Measurements from ENCODE around the gene SUMO3. TPM values are rescaled to one million over a fixed set of nuclear protein-coding genes. Genes with fewer than 3 reads are reported as not detected.

SUMO3 gene
- total and polyA plus RNA-seq, 2 of the 13 experiments (the other 11 are each of a cell fraction or from before 2014, with no cell fraction given): 51.4 to 92.4 TPM

DNA sequence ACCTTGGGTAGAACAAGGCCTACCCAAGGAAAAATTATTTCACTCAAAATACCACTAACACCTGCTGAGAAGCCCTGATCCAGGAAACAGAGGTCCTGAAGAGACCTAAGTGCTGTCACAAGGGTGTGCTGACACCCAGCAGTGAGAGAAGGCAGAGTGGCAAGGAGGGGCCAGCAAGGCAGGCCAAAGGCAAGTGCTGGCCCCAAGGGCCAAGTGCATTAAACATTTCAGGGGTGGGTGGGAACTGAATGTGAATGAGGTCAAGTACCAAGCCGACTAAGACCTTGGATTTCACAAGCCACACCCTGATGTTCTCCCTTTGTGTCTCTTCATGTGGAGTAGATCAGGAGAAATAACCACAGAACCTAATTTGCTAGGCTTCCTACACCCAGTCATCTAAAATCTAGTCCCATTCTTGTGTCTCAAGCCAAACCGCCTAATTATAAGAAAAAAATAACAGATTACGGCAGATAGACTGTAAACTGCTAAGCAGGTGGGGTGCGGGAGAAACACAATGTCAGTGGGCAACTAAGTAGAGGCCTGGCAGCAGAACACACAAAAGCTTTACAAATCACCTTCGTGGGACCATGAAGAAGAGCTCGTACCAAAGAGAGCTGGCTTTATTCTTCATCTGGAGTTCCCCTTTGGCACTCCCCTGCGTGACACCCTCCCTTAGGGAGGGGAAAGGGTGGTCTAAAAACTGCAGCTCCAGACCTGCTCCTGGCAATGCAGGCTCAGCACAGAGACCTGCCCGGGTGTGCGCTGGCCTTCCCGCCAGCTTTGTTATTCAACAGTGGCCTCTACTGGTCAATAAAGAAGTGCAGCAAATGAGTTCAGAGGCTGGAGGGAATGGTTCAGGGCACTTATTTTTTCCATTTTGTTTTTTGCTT is 24.9 kb downstream of the SUMO3 start (continued):
- TF ChIP-seq, protein P1, sequence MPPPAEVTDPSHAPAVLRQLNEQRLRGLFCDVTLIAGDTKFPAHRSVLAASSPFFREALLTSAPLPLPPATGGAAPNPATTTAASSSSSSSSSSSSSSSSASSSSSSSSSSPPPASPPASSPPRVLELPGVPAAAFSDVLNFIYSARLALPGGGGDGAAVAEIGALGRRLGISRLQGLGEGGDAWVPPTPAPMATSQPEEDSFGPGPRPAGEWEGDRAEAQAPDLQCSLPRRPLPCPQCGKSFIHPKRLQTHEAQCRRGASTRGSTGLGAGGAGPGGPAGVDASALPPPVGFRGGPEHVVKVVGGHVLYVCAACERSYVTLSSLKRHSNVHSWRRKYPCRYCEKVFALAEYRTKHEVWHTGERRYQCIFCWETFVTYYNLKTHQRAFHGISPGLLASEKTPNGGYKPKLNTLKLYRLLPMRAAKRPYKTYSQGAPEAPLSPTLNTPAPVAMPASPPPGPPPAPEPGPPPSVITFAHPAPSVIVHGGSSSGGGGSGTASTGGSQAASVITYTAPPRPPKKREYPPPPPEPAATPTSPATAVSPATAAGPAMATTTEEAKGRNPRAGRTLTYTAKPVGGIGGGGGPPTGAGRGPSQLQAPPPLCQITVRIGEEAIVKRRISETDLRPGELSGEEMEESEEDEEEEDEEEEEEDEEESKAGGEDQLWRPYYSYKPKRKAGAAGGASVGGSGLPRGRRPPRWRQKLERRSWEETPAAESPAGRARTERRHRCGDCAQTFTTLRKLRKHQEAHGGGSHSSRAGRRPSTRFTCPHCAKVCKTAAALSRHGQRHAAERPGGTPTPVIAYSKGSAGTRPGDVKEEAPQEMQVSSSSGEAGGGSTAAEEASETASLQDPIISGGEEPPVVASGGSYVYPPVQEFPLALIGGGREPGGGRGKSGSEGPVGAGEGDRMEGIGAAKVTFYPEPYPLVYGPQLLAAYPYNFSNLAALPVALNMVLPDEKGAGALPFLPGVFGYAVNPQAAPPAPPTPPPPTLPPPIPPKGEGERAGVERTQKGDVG (CRISPR knock-in tag; IDR thresholded peaks at IDR 0.05; ENCODE audit: borderline replicate concordance): no peak
- TF ChIP-seq SPEN (CRISPR knock-in tag; IDR thresholded peaks at IDR 0.05; ENCODE audit: low read depth) (no peak), MTF1 (CRISPR knock-in tag; IDR thresholded peaks at IDR 0.05) (no peak), TOE1 (CRISPR knock-in tag; IDR thresholded peaks at IDR 0.05) (no peak), PPARG (CRISPR knock-in tag; conservative IDR thresholded peaks at IDR 0.05) (peak; percentile 71), ZKSCAN5 (CRISPR knock-in tag; IDR thresholded peaks at IDR 0.05) (no peak), GABPA (IDR thresholded peaks at IDR 0.05; ENCODE audit: low read depth, low read length) (no peak), GABPA (CRISPR knock-in tag; IDR thresholded peaks at IDR 0.05; ENCODE audit: low read depth) (no peak), FOXA3 (CRISPR knock-in tag; IDR thresholded peaks at IDR 0.05) (peak; percentile 40; the same call in 1 of the 2 replicates)
- TF ChIP-seq, protein P2, sequence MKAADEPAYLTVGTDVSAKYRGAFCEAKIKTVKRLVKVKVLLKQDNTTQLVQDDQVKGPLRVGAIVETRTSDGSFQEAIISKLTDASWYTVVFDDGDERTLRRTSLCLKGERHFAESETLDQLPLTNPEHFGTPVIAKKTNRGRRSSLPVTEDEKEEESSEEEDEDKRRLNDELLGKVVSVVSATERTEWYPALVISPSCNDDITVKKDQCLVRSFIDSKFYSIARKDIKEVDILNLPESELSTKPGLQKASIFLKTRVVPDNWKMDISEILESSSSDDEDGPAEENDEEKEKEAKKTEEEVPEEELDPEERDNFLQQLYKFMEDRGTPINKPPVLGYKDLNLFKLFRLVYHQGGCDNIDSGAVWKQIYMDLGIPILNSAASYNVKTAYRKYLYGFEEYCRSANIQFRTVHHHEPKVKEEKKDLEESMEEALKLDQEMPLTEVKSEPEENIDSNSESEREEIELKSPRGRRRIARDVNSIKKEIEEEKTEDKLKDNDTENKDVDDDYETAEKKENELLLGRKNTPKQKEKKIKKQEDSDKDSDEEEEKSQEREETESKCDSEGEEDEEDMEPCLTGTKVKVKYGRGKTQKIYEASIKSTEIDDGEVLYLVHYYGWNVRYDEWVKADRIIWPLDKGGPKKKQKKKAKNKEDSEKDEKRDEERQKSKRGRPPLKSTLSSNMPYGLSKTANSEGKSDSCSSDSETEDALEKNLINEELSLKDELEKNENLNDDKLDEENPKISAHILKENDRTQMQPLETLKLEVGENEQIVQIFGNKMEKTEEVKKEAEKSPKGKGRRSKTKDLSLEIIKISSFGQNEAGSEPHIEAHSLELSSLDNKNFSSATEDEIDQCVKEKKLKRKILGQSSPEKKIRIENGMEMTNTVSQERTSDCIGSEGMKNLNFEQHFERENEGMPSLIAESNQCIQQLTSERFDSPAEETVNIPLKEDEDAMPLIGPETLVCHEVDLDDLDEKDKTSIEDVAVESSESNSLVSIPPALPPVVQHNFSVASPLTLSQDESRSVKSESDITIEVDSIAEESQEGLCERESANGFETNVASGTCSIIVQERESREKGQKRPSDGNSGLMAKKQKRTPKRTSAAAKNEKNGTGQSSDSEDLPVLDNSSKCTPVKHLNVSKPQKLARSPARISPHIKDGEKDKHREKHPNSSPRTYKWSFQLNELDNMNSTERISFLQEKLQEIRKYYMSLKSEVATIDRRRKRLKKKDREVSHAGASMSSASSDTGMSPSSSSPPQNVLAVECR (CRISPR knock-in tag; IDR thresholded peaks at IDR 0.05; ENCODE audit: borderline replicate concordance): no peak
